A673 (cell line): Measurements from ENCODE around the gene TTLL12. TPM values are rescaled to one million over a fixed set of nuclear protein-coding genes. Genes with fewer than 3 reads are reported as not detected.

Experiments used
- BruUV-seq: library from RNA; stranded (reverse); fragments of 400-500 nt; replicated peaks from 2 replicates; lab custom pipeline; 2021; lab: Mats Ljungman, UMichigan
- CTCF ChIA-PET: fragments of 300-600 bp; sonication (Branson Sonifier 250); formaldehyde crosslinking; loops from one replicate; lab custom pipeline; 2022; ENCODE audit warnings: antibody characterized with exemption; lab: Charles Lee
- POLR2A ChIA-PET: fragments of 300-600 bp; sonication (Branson Sonifier 250); formaldehyde crosslinking; loops from one replicate; lab custom pipeline; 2022; ENCODE audit warnings: antibody characterized with exemption; ENCODE audit not compliant: low non-redundant PET; lab: Charles Lee
- DNase-seq: peaks from one replicate; pipeline ENCODE4 v3.0.0-alpha.2; 2015; ENCODE audit warnings: low spot score
- H3K27ac ChIP-seq: fragments of 200-600 bp; sonication (generic); 2 replicates; pipeline ENCODE4 v1.5.1; 2016; ENCODE audit warnings: mixed run types, low read depth, mild to moderate bottlenecking, mixed read lengths, antibody characterized with exemption, low read length; ENCODE audit not compliant: poor library complexity, severe bottlenecking
- H3K27me3 ChIP-seq: fragments of 200-600 bp; sonication (generic); replicated peaks from 2 replicates; pipeline ENCODE4 v1.6.1; 2017; ENCODE audit warnings: mixed run types, low read depth, mild to moderate bottlenecking, mixed read lengths, antibody characterized with exemption, low read length; ENCODE audit not compliant: insufficient read depth, poor library complexity
- H3K36me3 ChIP-seq: fragments of 200-600 bp; sonication (generic); 2 replicates; pipeline ENCODE4 v1.6.1; 2016; ENCODE audit warnings: mixed run types, mild to moderate bottlenecking, mixed read lengths, antibody characterized with exemption, low read length; ENCODE audit not compliant: insufficient read depth, poor library complexity, severe bottlenecking
- H3K4me1 ChIP-seq: fragments of 200-600 bp; sonication (generic); 2 replicates; pipeline ENCODE4 v1.6.1; 2017; ENCODE audit warnings: mixed run types, mild to moderate bottlenecking, mixed read lengths, antibody characterized with exemption, low read length; ENCODE audit not compliant: insufficient read depth, poor library complexity, severe bottlenecking
- H3K4me3 ChIP-seq: fragments of 200-600 bp; sonication (generic); 2 replicates; pipeline ENCODE4 v1.5.1; 2016; ENCODE audit warnings: low read depth, mixed run types, mild to moderate bottlenecking, mixed read lengths, low read length; ENCODE audit not compliant: poor library complexity, severe bottlenecking
- H3K9me3 ChIP-seq: fragments of 200-600 bp; sonication (generic); 2 replicates; pipeline ENCODE4 v1.6.1; 2016; ENCODE audit warnings: mixed run types, low read depth, mild to moderate bottlenecking, mixed read lengths, antibody characterized with exemption, low read length; ENCODE audit not compliant: poor library complexity, severe bottlenecking
- EZH2 ChIP-seq: fragments of 200-600 bp; sonication (generic); IDR thresholded peaks from 2 replicates; pipeline ENCODE4 v1.6.1; 2017; ENCODE audit warnings: borderline replicate concordance, low read depth, mild to moderate bottlenecking, mixed read lengths, antibody characterized with exemption, low read length; ENCODE audit not compliant: poor library complexity, severe bottlenecking
- intact Hi-C: fragments of 100-400 bp; cut with micrococcal nuclease; formaldehyde crosslinking; loops from one replicate; pipeline ENCODE4 v1.10.0; 2022; ENCODE audit not compliant: unreplicated experiment
- total RNA-seq: library from RNA; stranded (reverse); gene quantifications from 2 replicates; pipeline ENCODE4 v1.2.3, GENCODE V29; 2021
- TF ChIP-seq, protein P1 (sequence below): fragments of 300-800, 200-600 bp; sonication (generic); conservative IDR thresholded peaks from 2 replicates; pipeline ENCODE4 v1.5.1; 2017; ENCODE audit warnings: low read depth, mild to moderate bottlenecking, antibody characterized with exemption, low read length, moderate library complexity, mixed read lengths

TTLL12 gene
- total RNA-seq, 1 experiment from 2014 or later = 138 TPM

DNA sequence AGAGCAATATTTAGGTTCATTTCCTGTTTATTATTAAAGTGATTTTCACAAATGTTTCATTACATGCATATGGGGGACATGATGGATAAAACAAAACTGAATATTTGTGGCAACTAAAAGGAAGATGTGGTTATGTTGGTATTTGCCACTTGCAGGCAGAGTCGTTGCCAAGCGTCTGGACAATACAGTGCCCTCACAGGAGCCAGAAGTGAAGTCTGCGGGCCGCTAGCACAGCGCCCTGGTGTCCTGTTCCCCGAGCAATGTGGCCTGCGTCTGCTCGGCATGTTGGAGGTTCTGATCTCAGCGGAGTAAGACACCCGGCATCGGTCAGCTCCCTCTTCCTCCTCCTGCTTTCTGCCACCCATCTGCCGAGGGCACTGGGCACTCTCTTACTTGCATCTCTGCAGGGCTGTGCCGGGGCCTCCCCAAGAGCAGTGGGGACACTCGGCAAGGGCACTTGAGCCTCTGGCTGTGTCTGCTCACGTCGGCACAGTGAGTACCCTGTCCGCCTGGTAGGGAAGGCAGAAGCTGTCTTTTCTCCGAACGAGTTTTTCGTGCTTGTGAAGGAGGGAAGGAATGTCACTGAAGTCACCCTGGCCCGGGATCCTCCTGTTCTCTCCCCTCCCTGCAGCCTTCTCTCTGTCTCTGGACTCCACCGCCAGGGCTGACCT lies 10.5 kb upstream of the TTLL12 start:
- ChIA-PET POLR2A (no interaction called here), CTCF (interaction anchor here (0.7 to 0.9 kb wide), 2 partner anchors 10 to 640 kb away, joined by 3 to 6 read pairs; no protein-coding TSS in a partner anchor)
- Histone ChIP-seq H3K9me3 (no peaks in the 10 kb centered on the region), H3K27ac (no peak overlapping the region), H3K4me1 (no peaks in the 10 kb centered on the region), H3K4me3 (no peak overlapping the region), H3K36me3 (no peaks in the 10 kb centered on the region), H3K27me3 (no peaks in the 10 kb centered on the region)
- intact Hi-C loops = no loop called here
- no peak for DNase-seq
- no peak for TF ChIP-seq EZH2
- TF ChIP-seq, protein P1, sequence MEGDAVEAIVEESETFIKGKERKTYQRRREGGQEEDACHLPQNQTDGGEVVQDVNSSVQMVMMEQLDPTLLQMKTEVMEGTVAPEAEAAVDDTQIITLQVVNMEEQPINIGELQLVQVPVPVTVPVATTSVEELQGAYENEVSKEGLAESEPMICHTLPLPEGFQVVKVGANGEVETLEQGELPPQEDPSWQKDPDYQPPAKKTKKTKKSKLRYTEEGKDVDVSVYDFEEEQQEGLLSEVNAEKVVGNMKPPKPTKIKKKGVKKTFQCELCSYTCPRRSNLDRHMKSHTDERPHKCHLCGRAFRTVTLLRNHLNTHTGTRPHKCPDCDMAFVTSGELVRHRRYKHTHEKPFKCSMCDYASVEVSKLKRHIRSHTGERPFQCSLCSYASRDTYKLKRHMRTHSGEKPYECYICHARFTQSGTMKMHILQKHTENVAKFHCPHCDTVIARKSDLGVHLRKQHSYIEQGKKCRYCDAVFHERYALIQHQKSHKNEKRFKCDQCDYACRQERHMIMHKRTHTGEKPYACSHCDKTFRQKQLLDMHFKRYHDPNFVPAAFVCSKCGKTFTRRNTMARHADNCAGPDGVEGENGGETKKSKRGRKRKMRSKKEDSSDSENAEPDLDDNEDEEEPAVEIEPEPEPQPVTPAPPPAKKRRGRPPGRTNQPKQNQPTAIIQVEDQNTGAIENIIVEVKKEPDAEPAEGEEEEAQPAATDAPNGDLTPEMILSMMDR = no peak
- BruUV-seq = no TSS peak

GRCh38 chr22:43191831-43192230 lies 4.9 kb upstream of the TTLL12 start:
- TF ChIP-seq, protein P1 = no peak
- no peak for TF ChIP-seq EZH2
- no peaks in the 10 kb centered on the region for H3K27me3 ChIP-seq
- H3K36me3 ChIP-seq = no peaks in the 10 kb centered on the region
- no peak overlapping the region for H3K27ac ChIP-seq
- H3K4me1 ChIP-seq = no peaks in the 10 kb centered on the region
- ChIA-PET POLR2A (no interaction called here), CTCF (no interaction called here)
- no peak overlapping the region for H3K4me3 ChIP-seq
- intact Hi-C loops = no loop called here
- no peak for DNase-seq
- no TSS peak for BruUV-seq
- H3K9me3 ChIP-seq = no peaks in the 10 kb centered on the region

- Histone ChIP-seq H3K9me3 (no peaks in the 10 kb centered on the region), H3K27me3 (no peaks in the 10 kb centered on the region), H3K4me1 (peaks cover 10% of the 10 kb centered on the region), H3K4me3 (no peak overlapping the region), H3K27ac (no peak overlapping the region), H3K36me3 (peaks cover 4% of the 10 kb centered on the region)
- TF ChIP-seq, protein P1 = no peak
- no peak for TF ChIP-seq EZH2
- POLR2A ChIA-PET = no interaction called here
- intact Hi-C loops = no loop called here
- no TSS peak for BruUV-seq
- CTCF ChIA-PET = no interaction called here
- DNase-seq = no peak
Measured at GRCh38 chr22:43188829-43189545, 2.1 kb upstream of the TTLL12 start.
